ENCODE measurements around the gene LMOD2.

LMOD2 gene

DNA sequence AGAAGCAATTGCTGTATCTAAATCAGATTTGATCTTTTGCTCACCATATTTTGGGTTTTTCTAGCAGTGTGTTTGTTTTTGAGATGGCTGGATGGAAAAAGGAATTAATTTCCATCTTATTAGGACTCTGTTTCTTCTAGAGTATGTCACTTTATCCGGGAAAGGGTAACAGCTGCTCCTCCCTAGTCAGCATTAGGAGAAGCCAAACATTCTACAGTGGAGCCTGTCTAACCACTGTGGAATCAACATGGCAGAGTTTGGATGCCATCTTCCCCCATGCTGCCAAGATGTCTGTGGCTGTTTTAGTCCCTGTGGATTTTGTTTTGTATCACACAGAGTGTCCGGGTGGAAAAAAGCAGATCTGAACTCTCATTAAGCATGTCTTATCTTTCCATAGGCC is 16.0 kb upstream of the LMOD2 start:
- DNase-seq (ENCODE audit: low read depth): no peak

DNA sequence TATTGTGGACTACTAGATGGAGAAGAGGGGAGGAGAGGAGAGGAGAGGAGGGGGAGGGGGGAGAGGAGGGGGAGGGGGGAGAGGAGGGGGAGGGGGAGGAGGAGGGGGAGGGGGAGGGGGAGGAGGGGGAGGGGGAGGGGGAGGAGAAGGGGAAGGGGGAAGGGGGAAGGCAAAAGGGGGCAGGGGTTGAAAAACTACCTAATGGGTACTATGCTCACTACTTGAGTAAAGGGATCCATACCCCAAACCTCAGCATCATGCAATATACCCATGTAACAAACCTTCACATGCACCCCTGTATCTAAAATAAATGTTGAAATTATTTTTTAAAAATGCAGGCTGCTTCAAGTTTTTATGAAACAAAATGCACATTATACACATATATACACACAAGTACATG is 15.1 kb upstream of the LMOD2 start:
- no peak for DNase-seq (ENCODE audit: low read depth)

DNA sequence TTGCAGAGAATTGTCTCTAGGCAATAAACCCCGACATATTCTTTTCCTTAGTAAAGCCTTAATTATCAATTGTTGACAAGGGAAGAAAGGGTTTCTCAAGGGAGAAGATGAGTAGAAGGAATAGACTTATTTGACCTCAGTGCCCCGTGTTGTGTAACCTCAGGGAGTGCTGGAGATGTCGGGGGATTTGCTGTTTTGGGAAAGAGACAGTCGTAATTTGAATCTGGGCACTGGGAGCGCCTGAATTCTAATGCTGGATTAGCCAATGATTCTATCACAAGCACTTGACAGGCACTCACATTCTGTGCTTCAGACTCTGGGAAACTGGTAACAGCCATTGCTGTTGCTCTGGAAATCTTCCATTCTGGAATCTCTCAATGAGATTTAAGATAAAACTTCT is 13.8 kb upstream of the LMOD2 start:
- DNase-seq (ENCODE audit: low read depth): no peak

DNA sequence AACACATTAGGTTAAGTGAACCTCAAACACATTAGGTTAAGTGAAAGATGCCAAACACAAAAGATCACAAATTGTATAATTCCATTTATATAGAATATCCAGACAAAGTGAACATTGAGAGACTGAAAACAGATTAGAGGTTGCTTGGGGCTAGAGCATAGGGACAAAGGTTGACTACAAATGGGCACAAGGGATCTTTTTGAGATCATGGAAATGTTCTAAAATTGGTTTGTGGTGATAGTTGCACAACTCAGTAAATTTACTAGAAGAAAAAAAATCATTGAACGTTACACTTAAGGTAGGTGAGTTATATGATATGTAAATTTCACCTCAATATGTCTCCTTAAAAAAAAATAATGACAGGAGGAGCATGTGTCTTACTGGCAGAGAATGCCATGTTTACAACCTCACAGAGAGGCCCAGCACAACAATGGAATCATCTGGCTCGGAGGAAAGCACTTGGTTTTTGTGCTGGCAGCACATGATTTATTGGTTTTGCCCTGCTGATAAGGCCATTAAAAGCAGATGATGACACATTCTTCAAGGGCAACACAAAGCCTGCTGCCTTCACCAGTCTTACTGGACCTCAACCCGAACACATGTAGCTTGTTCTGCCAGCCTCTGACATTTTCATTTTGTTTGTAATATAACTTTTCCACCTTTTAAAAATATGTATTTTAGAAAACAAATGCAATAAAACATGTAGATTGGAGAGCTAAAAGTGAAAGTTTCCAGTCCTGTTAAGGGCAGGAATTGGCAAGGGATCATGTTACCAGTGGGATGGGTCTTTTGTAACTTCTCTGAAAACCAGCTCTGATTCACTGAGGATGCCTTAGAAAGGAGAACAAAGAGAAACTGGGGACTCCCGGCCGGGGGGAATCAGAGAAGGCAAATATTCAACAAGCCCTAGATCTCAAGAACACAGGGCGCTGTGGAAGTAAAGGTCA is 11.9 kb upstream of the LMOD2 start:
- no peak for DNase-seq (ENCODE audit: low read depth)

- DNase-seq (ENCODE audit: low read depth): no peak
These were observed 10.2 kb upstream of the LMOD2 start for GRCh38 chr7:123645516-123645915.

GRCh38 chr7:123647106-123647730 is 8.4 kb upstream of the LMOD2 start:
- no peak for DNase-seq (ENCODE audit: low read depth)

- no peak for DNase-seq (ENCODE audit: low read depth)
These were observed 5.7 kb upstream of the LMOD2 start for GRCh38 chr7:123649964-123650363.

DNA sequence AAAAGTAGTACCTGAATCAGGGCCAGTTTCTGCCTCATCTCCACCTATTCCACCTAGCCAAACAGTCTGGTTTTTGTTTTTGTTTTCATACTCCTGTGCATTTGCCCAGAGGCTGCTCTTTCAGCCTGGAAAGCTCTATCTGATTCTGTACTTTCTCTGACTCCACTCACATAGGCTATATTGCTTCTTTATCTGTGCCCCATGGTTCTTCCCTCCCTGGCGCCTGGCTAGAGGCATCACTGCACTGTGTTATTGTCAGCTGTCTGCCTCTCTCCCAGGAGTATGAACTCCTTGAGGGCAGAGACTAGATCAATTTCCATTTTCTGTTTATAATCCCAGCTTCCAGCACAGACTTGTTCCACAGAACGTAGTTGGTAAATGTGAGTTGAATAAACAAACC is 5.1 kb upstream of the LMOD2 start:
- no peak for DNase-seq (ENCODE audit: low read depth)

DNA sequence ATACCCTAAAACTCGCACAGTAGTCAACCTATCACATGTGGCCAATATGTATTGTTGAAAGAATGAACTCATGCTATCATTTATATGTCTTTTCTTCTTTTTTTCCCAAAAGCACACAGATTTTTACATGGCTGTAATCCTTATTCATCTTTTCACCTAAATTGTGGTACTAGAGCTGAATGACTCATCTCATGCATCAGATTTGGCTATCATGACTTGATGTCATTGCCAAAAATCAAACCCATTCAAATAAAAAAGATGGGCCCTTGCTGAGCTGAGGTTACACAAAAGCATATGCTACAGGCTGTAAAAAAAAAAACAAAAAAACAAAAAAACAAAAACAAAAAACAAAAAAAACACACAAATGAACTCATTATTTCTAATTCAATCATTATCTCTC is 3.3 kb upstream of the LMOD2 start:
- no peak for DNase-seq (ENCODE audit: low read depth)

- no peak for DNase-seq (ENCODE audit: low read depth)
These were observed 2.5 kb upstream of the LMOD2 start for GRCh38 chr7:123653162-123653561.

DNA sequence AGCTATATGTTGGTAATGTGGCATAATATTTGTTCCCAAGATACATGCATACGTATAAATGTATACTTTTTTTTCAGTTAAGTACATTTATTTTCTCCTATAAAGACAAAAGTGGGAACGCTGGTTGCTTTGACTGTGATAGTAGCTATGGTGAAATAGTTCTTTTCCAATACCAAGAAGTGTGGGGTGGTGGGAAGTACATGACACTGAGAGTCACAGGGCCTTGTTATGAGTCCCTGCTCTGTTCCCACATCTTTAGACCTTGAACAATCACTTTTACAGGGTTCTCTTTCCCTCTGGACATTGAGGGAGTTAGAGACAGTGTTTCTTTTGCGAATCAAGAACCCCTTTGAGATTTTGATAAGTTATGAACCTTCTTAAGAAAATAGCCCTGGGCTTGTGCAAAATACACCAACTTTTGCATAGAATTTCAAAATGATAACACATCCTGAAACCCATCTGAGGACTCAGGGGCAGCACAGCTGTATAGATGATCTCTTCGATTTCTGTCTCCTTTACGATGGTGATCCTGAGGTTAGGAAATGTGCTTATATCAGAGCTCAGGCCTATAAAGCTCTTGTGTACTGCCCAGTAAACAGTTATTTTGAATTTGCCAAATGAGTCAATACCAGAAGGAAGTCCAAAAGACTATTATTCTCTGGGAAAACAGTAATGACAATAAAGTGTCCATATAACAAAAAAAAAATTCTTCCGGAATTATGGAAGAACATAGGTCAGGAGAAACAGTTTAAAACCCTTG is 1.1 kb downstream of the LMOD2 start:
- DNase-seq (ENCODE audit: low read depth): no peak

DNA sequence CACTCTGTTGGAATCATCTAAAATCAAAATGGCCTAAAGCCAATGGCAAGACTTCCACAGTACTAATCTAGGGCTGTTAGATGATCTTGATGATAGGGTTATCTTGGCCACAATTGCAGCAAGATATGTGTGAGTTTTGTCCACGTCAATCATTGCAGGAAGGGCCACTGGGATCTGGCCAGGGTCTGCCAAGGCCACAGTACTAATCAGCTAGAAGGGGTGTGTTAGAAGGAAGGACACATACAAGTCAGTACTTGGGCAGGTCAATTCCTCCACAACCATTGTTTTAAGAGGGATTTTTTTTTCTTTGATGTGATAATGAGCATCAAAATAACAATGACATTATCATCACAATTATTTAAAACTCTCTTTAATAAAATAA is 1.6 kb downstream of the LMOD2 start:
- DNase-seq (ENCODE audit: low read depth): no peak

DNA sequence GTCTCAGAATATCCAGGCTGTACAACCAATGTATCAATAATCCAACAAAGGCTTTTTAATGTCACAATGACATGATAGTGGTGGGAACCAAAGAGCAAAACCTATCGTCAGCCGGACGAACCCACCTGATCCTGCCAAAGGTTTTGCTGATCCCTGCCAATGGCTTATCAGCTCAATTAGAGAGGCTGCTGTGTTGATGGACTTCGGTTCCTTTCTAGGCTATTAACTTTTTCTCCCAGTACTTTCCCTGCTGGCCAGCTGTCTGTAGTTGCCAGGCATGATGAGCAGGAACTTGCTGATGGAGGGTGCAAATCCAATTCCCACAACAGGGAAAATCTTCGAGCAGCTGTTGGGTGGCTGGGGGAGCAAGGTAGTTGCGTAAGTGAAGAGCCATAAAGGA is 2.4 kb downstream of the LMOD2 start:
- no peak for DNase-seq (ENCODE audit: low read depth)

DNA sequence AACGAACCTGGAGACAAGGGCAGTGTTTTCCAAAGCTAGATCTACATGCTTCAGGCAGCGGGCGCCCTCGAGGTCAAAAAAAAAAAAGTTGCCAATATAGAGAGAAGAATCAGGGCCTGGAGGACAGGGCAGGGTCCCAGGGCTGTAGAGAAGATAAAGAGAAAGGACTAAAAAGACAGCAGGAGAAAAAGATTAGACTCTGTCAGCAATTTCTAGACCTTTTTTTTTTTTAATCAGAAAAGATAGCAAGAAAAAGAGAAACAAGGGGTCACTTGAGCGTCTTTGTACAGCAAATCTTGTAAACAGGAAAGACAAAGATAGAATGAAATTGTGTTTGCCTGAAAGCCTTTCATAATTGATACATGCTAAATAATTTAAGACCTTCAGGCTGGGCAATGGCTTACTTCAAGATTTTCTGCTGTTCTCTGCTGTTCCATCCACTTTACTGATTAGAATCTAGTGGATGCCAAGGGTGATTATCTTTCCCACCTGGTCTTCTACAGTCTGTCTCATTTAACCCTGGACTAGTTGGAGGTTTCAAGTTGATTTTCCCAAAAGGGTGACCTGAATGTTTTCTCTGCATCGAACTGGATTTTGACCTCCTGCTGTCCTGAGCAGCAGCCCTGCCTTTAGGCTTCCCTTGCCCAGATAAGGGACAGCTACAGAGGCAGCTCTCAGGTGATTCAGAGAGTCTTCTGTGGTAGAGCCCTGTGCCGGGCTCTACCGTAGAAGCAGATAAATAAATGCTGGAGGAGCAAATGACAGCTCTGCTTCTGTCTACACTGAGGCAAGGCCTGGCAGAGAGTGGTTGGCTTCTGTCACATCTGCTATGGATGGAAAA is 5.1 kb downstream of the LMOD2 start:
- DNase-seq (ENCODE audit: low read depth): no peak

DNA sequence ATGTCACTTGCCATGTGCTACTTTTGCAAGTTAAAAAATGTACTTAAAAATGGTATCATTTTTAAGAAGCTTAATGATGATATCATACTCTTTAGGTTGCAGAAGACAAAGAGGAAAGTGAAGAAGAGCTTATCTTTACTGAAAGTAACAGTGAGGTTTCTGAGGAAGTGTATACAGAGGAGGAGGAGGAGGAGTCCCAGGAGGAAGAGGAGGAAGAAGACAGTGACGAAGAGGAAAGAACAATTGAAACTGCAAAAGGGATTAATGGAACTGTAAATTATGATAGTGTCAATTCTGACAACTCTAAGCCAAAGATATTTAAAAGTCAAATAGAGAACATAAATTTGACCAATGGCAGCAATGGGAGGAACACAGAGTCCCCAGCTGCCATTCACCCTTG is 6.1 kb downstream of the LMOD2 start:
- DNase-seq (ENCODE audit: low read depth): no peak

DNA sequence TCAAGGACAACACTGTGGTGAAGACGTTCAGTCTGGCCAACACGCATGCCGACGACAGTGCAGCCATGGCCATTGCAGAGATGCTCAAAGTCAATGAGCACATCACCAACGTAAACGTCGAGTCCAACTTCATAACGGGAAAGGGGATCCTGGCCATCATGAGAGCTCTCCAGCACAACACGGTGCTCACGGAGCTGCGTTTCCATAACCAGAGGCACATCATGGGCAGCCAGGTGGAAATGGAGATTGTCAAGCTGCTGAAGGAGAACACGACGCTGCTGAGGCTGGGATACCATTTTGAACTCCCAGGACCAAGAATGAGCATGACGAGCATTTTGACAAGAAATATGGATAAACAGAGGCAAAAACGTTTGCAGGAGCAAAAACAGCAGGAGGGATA is 6.6 kb downstream of the LMOD2 start:
- DNase-seq (ENCODE audit: low read depth): no peak

DNA sequence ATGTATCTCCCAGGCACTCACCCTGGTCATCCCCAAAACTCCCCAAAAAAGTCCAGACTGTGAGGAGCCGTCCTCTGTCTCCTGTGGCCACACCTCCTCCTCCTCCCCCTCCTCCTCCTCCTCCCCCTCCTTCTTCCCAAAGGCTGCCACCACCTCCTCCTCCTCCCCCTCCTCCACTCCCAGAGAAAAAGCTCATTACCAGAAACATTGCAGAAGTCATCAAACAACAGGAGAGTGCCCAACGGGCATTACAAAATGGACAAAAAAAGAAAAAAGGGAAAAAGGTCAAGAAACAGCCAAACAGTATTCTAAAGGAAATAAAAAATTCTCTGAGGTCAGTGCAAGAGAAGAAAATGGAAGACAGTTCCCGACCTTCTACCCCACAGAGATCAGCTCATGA is 7.1 kb downstream of the LMOD2 start:
- no peak for DNase-seq (ENCODE audit: low read depth)

GRCh38 chr7:123663200-123663599 is 7.5 kb downstream of the LMOD2 start:
- DNase-seq (ENCODE audit: low read depth): no peak

DNA sequence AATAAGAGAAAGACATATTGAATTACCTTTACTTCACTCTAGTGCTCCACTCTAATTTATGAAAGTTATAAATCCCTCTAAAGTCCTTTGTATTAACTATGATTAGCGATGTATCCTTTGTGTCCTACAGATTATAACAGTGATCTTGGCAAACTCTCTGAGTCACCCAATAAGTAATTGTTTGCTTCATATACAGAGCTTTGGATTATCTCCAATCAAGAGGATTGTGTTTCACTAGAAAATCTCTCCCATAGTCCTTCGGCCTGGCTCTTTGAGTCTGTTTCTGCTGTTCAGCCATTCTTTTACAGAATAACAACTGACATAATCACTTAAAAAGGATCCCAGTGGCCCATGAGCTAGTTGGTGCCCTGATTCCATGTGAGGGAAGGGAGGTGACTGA is 9.5 kb downstream of the LMOD2 start:
- no peak for DNase-seq (ENCODE audit: low read depth)

- DNase-seq (ENCODE audit: low read depth): no peak
These were observed 10.2 kb downstream of the LMOD2 start for GRCh38 chr7:123665896-123666295.

DNA sequence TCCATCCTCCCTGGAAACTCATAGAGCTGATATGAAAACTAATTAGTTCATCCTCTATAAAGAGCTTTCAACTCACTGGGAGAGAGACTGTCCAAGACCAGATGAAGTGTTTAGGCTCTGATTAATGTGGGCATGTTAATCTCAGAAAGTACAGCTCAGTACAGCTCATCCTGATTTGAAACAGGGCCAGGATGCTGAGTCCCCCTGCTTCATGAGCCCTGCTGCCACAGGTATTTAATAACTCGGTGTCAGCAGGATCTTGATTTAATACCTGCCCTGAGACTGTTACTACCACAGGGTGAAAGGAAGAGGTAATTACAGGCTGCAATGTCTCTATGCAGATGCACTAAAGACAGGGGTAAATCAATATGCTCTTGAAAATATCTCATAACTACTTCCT is 10.8 kb downstream of the LMOD2 start:
- DNase-seq (ENCODE audit: low read depth): no peak

DNA sequence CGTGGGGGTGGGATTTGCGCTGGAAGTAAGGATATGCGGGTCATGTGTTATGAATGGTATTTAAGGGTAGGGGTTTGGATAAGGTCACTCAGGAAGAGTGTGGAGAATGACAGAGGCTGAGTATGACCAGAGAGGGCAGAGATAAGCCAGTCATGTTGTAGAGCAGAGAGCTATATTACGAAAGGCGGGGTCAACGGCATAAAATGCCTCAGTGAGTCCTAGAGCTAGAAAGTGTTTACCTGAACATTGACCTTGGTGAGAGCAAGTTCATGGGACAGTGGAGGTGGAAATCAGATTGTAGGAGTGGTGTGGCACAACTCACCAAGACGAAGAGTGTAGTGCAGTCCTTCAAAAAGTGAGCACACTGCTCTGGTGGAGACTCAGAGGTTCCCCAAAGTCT is 13.8 kb downstream of the LMOD2 start:
- DNase-seq (ENCODE audit: low read depth): no peak
